ENCODE measurements around the gene ASXL2. TPM values are rescaled to one million over a fixed set of nuclear protein-coding genes. Genes with fewer than 3 reads are reported as not detected.

The ASXL2 gene
- total RNA-seq, 1 experiment from 2014 or later = 35.7 TPM

DNA sequence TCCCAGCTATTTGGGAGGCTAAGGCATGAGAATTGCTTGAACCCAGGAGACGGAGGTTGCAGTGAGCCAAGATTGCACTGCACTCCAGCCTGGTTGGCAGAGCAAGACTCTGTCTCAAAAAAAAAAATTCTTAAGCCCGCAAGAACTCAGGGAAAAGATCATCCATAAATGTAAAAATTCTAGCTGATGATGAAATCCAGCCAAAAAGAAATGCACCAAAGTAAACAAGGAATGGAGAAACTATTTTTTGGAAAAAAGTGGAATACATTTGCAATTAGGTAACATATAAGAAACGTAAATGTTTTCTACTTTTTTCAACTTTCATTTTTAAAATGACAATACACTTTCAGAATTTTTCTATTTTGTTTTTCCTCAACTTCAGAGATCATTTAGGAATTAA lies 61.3 kb downstream of the ASXL2 start:
- H3K9me3 Mint-ChIP-seq (ENCODE audit: unreplicated experiment) = no peaks in the 10 kb centered on the region
- no peak overlapping the region for H3K4me3 ChIP-seq (ENCODE audit: low read depth, low read length)
- TF ChIP-seq, protein P1, sequence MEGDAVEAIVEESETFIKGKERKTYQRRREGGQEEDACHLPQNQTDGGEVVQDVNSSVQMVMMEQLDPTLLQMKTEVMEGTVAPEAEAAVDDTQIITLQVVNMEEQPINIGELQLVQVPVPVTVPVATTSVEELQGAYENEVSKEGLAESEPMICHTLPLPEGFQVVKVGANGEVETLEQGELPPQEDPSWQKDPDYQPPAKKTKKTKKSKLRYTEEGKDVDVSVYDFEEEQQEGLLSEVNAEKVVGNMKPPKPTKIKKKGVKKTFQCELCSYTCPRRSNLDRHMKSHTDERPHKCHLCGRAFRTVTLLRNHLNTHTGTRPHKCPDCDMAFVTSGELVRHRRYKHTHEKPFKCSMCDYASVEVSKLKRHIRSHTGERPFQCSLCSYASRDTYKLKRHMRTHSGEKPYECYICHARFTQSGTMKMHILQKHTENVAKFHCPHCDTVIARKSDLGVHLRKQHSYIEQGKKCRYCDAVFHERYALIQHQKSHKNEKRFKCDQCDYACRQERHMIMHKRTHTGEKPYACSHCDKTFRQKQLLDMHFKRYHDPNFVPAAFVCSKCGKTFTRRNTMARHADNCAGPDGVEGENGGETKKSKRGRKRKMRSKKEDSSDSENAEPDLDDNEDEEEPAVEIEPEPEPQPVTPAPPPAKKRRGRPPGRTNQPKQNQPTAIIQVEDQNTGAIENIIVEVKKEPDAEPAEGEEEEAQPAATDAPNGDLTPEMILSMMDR (IDR thresholded peaks at IDR 0.05; ENCODE audit: insufficient read depth in 1 of 2, low read depth in 1 of 2, low read length in 1 of 2, severe bottlenecking in 1 of 2, unreplicated experiment in 1 of 2) = no peak
- no peaks in the 10 kb centered on the region for H3K27me3 ChIP-seq (replicated peaks; ENCODE audit: control insufficient read depth, insufficient read depth, low read length)
- no peaks in the 10 kb centered on the region for H3K36me3 ChIP-seq (ENCODE audit: control insufficient read depth, insufficient read depth, low read length)
- peaks cover 21% of the 10 kb centered on the region for H3K36me3 Mint-ChIP-seq (ENCODE audit: insufficient read depth, unreplicated experiment)
- BruUV-seq (replicated peaks) = no TSS peak
- no peaks in the 10 kb centered on the region for H3K4me1 ChIP-seq
- H3K27ac Mint-ChIP-seq (ENCODE audit: unreplicated experiment) = no peak overlapping the region
- H3K27me3 Mint-ChIP-seq (ENCODE audit: insufficient read depth, unreplicated experiment) = no peaks in the 10 kb centered on the region
- ChIA-PET POLR2A (no interaction called here), CTCF (no interaction called here)
- intact Hi-C loops (cut with micrococcal nuclease; ENCODE audit: unreplicated experiment) = no loop called here
- DNase-seq = no peak
- H3K4me3 Mint-ChIP-seq (ENCODE audit: unreplicated experiment) = no peak overlapping the region
- peaks cover 9% of the 10 kb centered on the region for H3K4me1 Mint-ChIP-seq (ENCODE audit: low read depth, unreplicated experiment)
- H3K9me3 ChIP-seq = no peaks in the 10 kb centered on the region

DNA sequence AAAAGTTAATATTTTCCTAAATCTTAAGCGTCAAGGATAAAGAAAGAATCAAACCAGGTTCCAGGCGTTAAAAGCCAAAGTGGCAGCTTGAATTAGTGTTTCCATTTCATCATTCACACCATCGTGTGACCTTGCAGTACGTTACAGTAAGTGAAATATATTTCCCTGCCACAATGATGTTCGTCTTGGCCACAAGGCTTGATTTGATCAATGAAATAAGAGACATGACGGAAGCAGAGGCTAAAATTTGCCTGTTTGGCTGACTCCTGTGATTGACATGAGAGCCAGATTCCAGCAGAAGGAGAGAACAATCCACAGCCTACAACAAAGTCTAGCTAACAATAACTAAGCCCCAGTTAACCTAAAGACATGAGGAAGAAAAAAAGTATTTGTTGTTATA lies 62.0 kb downstream of the ASXL2 start:
- Mint-ChIP-seq H3K4me3 (ENCODE audit: unreplicated experiment) (no peak overlapping the region), H3K27me3 (ENCODE audit: insufficient read depth, unreplicated experiment) (no peaks in the 10 kb centered on the region), H3K36me3 (ENCODE audit: insufficient read depth, unreplicated experiment) (peaks cover 14% of the 10 kb centered on the region), H3K27ac (ENCODE audit: unreplicated experiment) (no peak overlapping the region), H3K9me3 (ENCODE audit: unreplicated experiment) (no peaks in the 10 kb centered on the region), H3K4me1 (ENCODE audit: low read depth, unreplicated experiment) (peaks cover 9% of the 10 kb centered on the region)
- no peak overlapping the region for H3K4me3 ChIP-seq (ENCODE audit: low read depth, low read length)
- no peaks in the 10 kb centered on the region for H3K9me3 ChIP-seq
- H3K27me3 ChIP-seq (replicated peaks; ENCODE audit: control insufficient read depth, insufficient read depth, low read length) = no peaks in the 10 kb centered on the region
- H3K36me3 ChIP-seq (ENCODE audit: control insufficient read depth, insufficient read depth, low read length) = no peaks in the 10 kb centered on the region
- TF ChIP-seq, protein P1 (IDR thresholded peaks at IDR 0.05; ENCODE audit: insufficient read depth in 1 of 2, low read depth in 1 of 2, low read length in 1 of 2, severe bottlenecking in 1 of 2, unreplicated experiment in 1 of 2) = no peak
- H3K4me1 ChIP-seq = no peaks in the 10 kb centered on the region
- intact Hi-C loops (cut with micrococcal nuclease; ENCODE audit: unreplicated experiment) = no loop called here
- ChIA-PET POLR2A (no interaction called here), CTCF (no interaction called here)
- no peak for DNase-seq
- BruUV-seq (replicated peaks) = no TSS peak

- Histone ChIP-seq H3K36me3 (ENCODE audit: control insufficient read depth, insufficient read depth, low read length) (no peaks in the 10 kb centered on the region), H3K27me3 (replicated peaks; ENCODE audit: control insufficient read depth, insufficient read depth, low read length) (no peaks in the 10 kb centered on the region), H3K4me1 (no peaks in the 10 kb centered on the region), H3K4me3 (ENCODE audit: low read depth, low read length) (no peak overlapping the region), H3K9me3 (no peaks in the 10 kb centered on the region)
- H3K4me3 Mint-ChIP-seq (ENCODE audit: unreplicated experiment) = no peak overlapping the region
- peaks cover 14% of the 10 kb centered on the region for H3K36me3 Mint-ChIP-seq (ENCODE audit: insufficient read depth, unreplicated experiment)
- no peaks in the 10 kb centered on the region for H3K27me3 Mint-ChIP-seq (ENCODE audit: insufficient read depth, unreplicated experiment)
- no peak for DNase-seq
- no peaks in the 10 kb centered on the region for H3K9me3 Mint-ChIP-seq (ENCODE audit: unreplicated experiment)
- CTCF ChIA-PET = no interaction called here
- POLR2A ChIA-PET = no interaction called here
- H3K4me1 Mint-ChIP-seq (ENCODE audit: low read depth, unreplicated experiment) = peaks cover 20% of the 10 kb centered on the region
- intact Hi-C loops (cut with micrococcal nuclease; ENCODE audit: unreplicated experiment) = no loop called here
- BruUV-seq (replicated peaks) = no TSS peak
- no peak overlapping the region for H3K27ac Mint-ChIP-seq (ENCODE audit: unreplicated experiment)
- TF ChIP-seq, protein P1 (IDR thresholded peaks at IDR 0.05; ENCODE audit: insufficient read depth in 1 of 2, low read depth in 1 of 2, low read length in 1 of 2, severe bottlenecking in 1 of 2, unreplicated experiment in 1 of 2) = no peak
Measured at GRCh38 chr2:25814681-25815080, 63.6 kb downstream of the ASXL2 start.
